8988T (cell line): Measurements from ENCODE around the gene CYP4X1.
"Not testable (repeated sequence)": the region's sequence is repeated elsewhere in the genome, so short reads cannot be mapped to it uniquely, and the experiment has no call there.

Experiments
- DNase-seq: peaks from one replicate; pipeline ENCODE4 v3.0.0; 2011

Gene CYP4X1

GRCh38 chr1:47069509-47069908 is 46.0 kb downstream of the CYP4X1 start:
- DNase-seq, result not testable (repeated sequence)

- not testable (repeated sequence) for DNase-seq
These were observed 65.9 kb downstream of the CYP4X1 start for GRCh38 chr1:47089356-47089755.

GRCh38 chr1:47091476-47091875 is 68.0 kb downstream of the CYP4X1 start:
- not testable (repeated sequence) for DNase-seq
